ENCODE data around the gene LYPLA2. TPM values are rescaled to one million over a fixed set of nuclear protein-coding genes. Genes with fewer than 3 reads are reported as not detected.

LYPLA2 gene
- total and polyA plus RNA-seq, 2 of the 8 experiments (the other 6 are each of a cell fraction or from before 2014, with no cell fraction given): 138 to 211 TPM

GRCh38 chr1:23774174-23774880, 16.6 kb upstream of the LYPLA2 start (continued):
- TF ChIP-seq, protein P1, sequence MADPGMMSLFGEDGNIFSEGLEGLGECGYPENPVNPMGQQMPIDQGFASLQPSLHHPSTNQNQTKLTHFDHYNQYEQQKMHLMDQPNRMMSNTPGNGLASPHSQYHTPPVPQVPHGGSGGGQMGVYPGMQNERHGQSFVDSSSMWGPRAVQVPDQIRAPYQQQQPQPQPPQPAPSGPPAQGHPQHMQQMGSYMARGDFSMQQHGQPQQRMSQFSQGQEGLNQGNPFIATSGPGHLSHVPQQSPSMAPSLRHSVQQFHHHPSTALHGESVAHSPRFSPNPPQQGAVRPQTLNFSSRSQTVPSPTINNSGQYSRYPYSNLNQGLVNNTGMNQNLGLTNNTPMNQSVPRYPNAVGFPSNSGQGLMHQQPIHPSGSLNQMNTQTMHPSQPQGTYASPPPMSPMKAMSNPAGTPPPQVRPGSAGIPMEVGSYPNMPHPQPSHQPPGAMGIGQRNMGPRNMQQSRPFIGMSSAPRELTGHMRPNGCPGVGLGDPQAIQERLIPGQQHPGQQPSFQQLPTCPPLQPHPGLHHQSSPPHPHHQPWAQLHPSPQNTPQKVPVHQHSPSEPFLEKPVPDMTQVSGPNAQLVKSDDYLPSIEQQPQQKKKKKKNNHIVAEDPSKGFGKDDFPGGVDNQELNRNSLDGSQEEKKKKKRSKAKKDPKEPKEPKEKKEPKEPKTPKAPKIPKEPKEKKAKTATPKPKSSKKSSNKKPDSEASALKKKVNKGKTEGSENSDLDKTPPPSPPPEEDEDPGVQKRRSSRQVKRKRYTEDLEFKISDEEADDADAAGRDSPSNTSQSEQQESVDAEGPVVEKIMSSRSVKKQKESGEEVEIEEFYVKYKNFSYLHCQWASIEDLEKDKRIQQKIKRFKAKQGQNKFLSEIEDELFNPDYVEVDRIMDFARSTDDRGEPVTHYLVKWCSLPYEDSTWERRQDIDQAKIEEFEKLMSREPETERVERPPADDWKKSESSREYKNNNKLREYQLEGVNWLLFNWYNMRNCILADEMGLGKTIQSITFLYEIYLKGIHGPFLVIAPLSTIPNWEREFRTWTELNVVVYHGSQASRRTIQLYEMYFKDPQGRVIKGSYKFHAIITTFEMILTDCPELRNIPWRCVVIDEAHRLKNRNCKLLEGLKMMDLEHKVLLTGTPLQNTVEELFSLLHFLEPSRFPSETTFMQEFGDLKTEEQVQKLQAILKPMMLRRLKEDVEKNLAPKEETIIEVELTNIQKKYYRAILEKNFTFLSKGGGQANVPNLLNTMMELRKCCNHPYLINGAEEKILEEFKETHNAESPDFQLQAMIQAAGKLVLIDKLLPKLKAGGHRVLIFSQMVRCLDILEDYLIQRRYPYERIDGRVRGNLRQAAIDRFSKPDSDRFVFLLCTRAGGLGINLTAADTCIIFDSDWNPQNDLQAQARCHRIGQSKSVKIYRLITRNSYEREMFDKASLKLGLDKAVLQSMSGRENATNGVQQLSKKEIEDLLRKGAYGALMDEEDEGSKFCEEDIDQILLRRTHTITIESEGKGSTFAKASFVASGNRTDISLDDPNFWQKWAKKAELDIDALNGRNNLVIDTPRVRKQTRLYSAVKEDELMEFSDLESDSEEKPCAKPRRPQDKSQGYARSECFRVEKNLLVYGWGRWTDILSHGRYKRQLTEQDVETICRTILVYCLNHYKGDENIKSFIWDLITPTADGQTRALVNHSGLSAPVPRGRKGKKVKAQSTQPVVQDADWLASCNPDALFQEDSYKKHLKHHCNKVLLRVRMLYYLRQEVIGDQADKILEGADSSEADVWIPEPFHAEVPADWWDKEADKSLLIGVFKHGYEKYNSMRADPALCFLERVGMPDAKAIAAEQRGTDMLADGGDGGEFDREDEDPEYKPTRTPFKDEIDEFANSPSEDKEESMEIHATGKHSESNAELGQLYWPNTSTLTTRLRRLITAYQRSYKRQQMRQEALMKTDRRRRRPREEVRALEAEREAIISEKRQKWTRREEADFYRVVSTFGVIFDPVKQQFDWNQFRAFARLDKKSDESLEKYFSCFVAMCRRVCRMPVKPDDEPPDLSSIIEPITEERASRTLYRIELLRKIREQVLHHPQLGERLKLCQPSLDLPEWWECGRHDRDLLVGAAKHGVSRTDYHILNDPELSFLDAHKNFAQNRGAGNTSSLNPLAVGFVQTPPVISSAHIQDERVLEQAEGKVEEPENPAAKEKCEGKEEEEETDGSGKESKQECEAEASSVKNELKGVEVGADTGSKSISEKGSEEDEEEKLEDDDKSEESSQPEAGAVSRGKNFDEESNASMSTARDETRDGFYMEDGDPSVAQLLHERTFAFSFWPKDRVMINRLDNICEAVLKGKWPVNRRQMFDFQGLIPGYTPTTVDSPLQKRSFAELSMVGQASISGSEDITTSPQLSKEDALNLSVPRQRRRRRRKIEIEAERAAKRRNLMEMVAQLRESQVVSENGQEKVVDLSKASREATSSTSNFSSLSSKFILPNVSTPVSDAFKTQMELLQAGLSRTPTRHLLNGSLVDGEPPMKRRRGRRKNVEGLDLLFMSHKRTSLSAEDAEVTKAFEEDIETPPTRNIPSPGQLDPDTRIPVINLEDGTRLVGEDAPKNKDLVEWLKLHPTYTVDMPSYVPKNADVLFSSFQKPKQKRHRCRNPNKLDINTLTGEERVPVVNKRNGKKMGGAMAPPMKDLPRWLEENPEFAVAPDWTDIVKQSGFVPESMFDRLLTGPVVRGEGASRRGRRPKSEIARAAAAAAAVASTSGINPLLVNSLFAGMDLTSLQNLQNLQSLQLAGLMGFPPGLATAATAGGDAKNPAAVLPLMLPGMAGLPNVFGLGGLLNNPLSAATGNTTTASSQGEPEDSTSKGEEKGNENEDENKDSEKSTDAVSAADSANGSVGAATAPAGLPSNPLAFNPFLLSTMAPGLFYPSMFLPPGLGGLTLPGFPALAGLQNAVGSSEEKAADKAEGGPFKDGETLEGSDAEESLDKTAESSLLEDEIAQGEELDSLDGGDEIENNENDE (IDR thresholded peaks at IDR 0.05; ENCODE audit: insufficient replicate concordance, low read length): no peak
- TF ChIP-seq FOSL1 (IDR thresholded peaks at IDR 0.05; ENCODE audit: insufficient read depth, low read depth, low read length) (no peak), SIN3A (conservative IDR thresholded peaks at IDR 0.05 in 1 of 2, IDR thresholded peaks at IDR 0.05 in 1 of 2; ENCODE audit: low read depth in 1 of 2, low read length in 2 of 2) (no peak), PHF8 (conservative IDR thresholded peaks at IDR 0.05; ENCODE audit: low read depth, low read length) (no peak), RBBP5 (IDR thresholded peaks at IDR 0.05; ENCODE audit: borderline replicate concordance, low read depth, low read length) (no peak), KDM4A (IDR thresholded peaks at IDR 0.05; ENCODE audit: low read depth, low read length, severe bottlenecking) (no peak), JUND (IDR thresholded peaks at IDR 0.05; ENCODE audit: low read length) (no peak), RAD21 (IDR thresholded peaks at IDR 0.05 in 1 of 2, conservative IDR thresholded peaks at IDR 0.05 in 1 of 2; ENCODE audit: low read depth in 2 of 2, low read length in 2 of 2) (no peak), EZH2 (IDR thresholded peaks at IDR 0.05; ENCODE audit: low read depth, low read length, severe bottlenecking) (no peak)

Measured in H1 (cell line).